Stimulated activated CD4-positive, alpha-beta T cell treated with anti-CD3 and anti-CD28 coated beads, Interleukin-1b, Interleukin-23, amount 100 ng/mL, for 24 hours (primary cell): ENCODE results near the gene DACH1.

Experiments
- DNase-seq, 4 experiments: peaks; one replicate each; pipeline ENCODE4 v3.0.0-alpha.2; 2020; ENCODE audit warnings: low read depth in 4 of 4, low spot score in 1 of 4

The DACH1 gene

GRCh38 chr13:71830736-71831135 lies 36.3 kb downstream of the DACH1 start:
- DNase-seq, result no peak

- no peak for DNase-seq
Observed at GRCh38 chr13:71830323-71830722, 36.7 kb downstream of the DACH1 start.

- DNase-seq, result no peak
Observed at GRCh38 chr13:71829547-71829946, 37.5 kb downstream of the DACH1 start.

- no peak for DNase-seq
Observed at GRCh38 chr13:71828564-71828963, 38.4 kb downstream of the DACH1 start.

DNA sequence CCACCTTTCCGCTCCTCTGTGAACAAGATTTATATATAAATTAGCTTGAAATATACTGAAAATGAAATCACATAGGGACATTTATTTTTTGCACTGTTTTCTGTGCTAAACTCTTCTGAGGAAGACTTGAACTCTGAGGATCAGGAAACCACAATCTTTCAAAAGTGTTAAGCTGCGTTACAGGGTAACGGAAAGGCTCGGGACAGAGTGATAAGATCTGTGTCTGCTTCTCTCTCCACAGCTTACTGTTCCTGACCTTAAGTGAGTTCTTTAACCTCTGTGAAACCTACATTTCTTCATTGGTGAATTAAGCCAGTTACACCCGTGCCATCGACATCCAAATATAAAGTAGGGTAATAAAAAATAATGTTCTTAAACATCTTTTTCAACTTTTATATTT lies 38.9 kb downstream of the DACH1 start:
- DNase-seq, result no peak

DNA sequence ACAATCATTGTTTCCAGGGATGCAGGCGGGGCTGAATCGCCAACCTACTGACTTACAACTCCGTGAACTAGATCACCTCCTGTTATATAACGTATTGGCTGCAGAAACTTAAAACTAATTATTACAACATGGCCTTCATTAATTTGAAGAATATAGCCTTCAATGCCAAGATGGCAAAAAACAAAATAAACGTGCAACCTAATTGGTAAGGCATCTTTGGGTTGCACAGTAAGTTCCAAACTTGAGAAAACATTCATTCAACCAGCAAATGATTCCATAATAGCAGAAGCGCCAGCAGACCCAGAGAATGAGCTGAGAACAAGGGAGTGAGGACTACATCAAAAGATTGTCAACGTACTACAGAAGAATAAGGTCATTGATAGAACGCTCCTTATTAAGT lies 39.8 kb downstream of the DACH1 start:
- no peak for DNase-seq

- DNase-seq, result no peak
Observed at GRCh38 chr13:71820699-71821098, 46.3 kb downstream of the DACH1 start.

GRCh38 chr13:71817335-71817734 lies 49.7 kb downstream of the DACH1 start:
- DNase-seq, result no peak

DNA sequence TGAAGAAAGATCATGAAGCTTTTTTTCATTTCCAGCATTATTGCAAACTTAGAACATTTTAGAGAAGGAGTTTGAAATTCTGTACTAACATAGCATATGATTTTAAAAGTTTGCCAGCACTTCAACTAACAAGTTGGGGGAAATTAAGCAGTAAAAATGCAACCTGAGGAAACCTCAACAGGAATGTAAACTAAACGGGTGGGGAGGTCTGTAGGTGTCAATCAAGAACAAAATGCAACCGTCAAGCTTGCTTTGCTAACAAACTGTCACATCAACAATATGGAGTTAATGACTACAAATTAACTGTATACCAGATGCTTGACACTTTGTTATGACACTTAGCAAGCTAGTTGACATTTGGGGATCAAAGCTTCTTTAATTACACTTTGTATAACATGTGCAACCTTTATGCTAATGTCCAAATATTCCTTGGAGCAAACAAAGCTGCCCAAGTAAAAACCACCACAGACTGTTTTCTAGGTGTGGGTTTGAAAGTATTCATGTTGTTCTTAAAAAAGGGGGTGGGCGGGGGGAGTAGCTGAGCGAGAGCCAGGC lies 52.1 kb downstream of the DACH1 start:
- DNase-seq, result no peak

DNA sequence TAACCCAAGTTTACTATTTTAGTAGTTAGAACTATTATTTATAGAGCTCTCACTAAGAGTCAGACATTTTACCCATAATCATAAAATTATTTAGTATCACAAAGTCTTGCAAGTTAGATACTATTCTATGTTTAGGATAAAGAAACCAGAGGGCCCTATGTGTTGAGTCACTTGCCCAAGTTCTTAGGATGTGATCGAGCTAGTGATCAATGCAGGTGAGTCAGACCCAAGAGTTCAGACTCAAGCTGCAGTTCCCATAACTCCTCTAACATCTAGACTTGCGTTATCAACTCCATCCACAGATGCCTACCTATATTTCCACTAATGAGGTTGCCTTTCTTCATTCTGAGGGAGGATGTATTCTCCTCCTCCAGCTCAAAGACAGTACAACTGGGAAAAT lies 53.8 kb downstream of the DACH1 start:
- DNase-seq, result no peak

DNA sequence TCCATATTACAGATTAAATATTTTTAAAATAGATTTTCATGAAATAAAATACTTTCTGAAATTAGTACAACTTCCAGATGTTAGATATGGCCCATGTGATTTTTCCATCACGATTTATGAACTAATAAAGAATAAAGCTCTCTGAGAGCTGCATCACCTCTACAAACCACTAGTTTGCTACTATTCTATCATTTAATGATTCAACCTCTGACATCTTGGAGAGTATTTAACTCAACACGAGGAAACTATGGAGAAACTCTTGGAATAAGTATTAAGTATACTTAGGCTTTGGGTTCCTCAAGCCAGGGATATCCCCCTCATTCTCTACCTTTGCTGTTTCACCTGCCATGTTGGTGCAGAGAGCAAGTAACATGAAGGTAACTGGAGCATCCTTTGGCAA lies 55.7 kb downstream of the DACH1 start:
- DNase-seq, result no peak

- no peak for DNase-seq
Observed at GRCh38 chr13:71808708-71809107, 58.3 kb downstream of the DACH1 start.

DNA sequence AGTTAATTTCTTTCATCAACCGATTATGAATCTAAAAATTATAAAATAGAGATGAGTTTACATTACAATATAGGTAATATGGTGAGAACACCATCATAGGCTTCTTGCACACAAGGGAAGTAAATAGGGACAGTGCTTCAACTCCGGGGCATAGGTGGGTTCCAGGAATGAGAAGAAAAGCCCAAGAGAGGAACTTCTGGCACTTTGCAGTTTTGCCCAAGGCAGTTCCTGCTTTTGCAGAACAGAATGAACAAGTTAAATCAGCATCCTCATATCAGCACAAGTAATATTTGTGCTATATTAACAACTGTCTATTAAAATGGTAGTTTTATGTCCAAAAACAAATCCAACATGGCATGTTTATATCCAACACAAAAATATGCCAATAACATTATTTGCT lies 60.1 kb downstream of the DACH1 start:
- no peak for DNase-seq

DNA sequence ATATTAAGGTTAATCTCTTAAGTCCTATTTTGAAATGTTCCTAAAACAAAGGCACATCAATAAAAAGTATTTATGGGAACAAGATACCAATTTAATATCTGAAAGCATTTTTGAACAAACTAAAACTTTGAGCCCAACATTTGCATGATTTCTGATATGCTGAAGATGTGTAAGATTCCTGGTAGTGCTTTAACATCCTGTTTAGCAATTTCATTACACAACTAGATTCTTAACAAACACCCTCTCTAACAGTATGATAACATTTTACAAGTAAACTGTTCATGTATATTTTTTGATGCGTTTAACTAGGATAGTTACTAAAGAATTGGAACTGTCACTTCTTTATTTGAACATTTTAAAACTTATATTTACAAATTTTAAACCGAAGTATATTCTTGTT lies 63.9 kb downstream of the DACH1 start:
- DNase-seq, result no peak

DNA sequence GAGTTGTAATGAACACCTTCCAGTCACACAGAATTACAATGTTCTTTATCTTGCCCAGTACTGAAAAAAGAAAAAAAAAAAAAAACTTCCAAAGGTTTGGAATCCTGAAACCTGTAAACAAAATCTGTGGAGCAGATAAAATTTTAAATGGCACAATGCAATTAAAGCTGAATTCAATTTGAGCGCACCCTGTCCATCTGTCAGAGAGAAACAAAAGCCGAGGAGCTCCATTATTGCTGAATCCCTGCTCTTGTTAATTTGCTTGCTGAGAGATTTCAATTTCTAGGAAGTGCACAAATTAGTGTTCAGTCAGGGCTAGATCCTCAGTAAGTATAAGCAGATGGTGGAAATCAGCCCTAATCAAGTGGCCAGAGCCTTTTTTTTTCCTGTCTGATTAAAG lies 65.2 kb downstream of the DACH1 start:
- DNase-seq, result no peak

DNA sequence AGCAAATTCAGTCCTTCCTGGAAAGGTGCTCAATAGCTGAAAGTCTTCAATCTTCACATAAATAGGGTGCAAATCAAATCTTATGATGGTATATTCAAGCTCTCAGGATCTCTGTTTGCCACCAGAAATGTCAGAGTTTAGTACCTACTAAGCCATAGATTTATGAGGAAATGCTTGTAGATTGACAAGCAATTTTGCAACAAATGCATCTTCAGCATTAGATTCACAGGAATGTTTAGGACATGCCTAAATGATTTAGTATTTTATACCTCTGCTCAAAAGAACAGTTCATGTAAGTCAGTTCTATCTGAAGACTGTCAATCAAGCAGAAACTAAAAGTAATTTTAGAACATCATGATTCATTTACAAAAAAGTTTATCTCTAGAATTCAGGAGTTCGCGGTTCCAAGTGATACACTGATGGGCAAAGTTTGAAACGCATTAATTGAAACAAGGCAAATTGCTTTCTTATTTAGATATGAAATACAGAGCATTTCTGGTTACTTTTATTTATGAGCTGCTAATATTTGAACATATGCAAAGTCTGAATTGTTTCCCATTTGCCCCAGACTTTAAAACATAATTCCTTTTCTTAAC lies 65.7 kb downstream of the DACH1 start:
- no peak for DNase-seq

GRCh38 chr13:71799324-71799723 lies 67.7 kb downstream of the DACH1 start:
- no peak for DNase-seq

- DNase-seq, result no peak
Observed at GRCh38 chr13:71798707-71799106, 68.3 kb downstream of the DACH1 start.

GRCh38 chr13:71797517-71797916 lies 69.5 kb downstream of the DACH1 start:
- DNase-seq, result no peak

DNA sequence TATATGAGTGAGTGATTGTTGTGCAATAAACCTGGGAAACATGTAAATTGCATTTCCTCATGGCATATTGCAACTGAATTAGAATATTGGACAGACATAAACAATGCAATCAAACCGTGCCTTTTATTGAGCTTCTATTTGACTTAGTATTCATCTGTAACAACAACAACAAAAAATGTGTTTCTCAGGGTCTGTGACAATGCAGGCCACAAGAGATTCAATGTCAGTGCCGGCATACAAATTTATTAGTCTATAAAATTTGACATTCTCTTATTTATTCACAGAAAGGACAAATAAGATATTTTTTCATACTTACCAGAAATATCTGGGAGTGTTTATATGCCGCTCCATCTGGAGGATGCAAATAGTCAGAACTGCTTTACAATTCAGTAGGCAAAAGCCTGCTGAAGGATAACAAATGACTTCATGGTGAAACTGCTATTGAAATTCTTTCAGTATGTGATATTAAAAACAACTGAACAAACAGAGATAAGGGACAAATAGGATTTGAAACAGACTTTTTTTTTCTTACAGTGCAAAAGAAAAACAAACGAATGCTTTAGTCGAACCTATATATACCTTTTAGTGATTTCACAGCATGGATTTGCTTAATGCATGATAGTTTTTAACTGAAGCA lies 77.2 kb downstream of the DACH1 start:
- DNase-seq, result no peak

- DNase-seq, result no peak
Observed at GRCh38 chr13:71789037-71789436, 78.0 kb downstream of the DACH1 start.

GRCh38 chr13:71787414-71787813 lies 79.6 kb downstream of the DACH1 start:
- DNase-seq, result no peak

GRCh38 chr13:71786875-71787274 lies 80.1 kb downstream of the DACH1 start:
- DNase-seq, result no peak
